WI38 (cell line): ENCODE results near the gene IL6R.

Experiments used
- H3K4me3 ChIP-seq: 2 replicates; pipeline ENCODE4 v1.5.1; 2011; ENCODE audit warnings: low read depth, mild to moderate bottlenecking, control low read depth, low read length
- CTCF ChIP-seq: IDR thresholded peaks from 2 replicates; pipeline ENCODE4 v1.5.1; 2012; ENCODE audit warnings: low read depth, mild to moderate bottlenecking, control low read depth, low read length

The IL6R gene

GRCh38 chr1:154407198-154408091 is 2.3 kb downstream of the IL6R start:
- no peak overlapping the region for H3K4me3 ChIP-seq
- no peak for TF ChIP-seq CTCF

DNA sequence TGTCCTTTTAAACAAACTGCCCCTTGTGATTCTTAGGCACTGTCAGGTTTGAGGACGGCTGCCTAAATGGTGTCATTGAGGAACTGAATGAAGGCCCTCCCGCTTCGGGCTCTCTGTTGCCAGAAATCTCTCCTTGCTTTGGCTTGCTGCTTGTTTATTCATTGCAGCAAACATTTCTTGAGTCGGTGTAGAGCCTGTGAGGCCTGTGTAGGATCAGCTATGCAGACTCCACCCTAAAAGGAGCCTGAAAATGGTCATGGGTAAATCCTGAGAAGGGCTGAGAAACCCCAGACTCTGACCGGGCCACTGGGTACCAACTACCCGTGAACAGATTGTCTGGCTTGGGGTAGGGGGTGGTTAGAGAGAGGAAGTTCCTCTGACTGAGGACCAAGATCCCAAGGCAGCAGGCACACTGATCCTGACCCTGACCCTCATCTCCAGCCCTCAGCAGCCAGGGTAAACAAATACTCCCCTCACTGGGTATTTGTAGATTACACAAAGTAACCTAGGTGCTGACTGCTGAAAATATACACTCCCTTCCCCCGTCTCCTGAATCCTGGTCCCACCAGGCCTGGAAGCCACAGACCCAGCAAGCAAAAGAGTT is 3.1 kb downstream of the IL6R start:
- no peak overlapping the region for H3K4me3 ChIP-seq
- TF ChIP-seq CTCF = no peak

- no peak for TF ChIP-seq CTCF
These were observed 5.2 kb downstream of the IL6R start for GRCh38 chr1:154410185-154410827.

DNA sequence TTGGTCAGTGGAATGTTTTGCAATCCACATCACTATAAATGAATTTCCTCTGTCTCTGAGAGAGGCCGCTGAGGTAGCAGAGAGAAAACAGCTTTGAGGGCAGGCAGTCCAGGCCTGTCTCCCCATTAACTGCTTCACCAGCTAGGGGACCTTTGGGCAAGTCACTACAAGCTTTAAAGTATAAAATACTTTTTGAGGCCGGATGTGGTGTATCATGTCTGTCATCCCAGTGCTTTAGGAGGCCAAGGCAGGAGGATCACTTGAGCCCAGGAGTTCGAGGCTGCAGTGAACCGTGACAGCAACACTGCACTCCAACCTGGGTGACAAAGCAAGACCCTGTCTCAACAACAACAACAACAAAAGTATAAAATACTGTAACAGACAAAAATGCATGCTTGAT is 6.4 kb downstream of the IL6R start:
- H3K4me3 ChIP-seq = no peak overlapping the region
- TF ChIP-seq CTCF = no peak

More at GRCh38 chr1:154410185-154410827, 5.2 kb downstream of the IL6R start:
- no peak overlapping the region for H3K4me3 ChIP-seq

DNA sequence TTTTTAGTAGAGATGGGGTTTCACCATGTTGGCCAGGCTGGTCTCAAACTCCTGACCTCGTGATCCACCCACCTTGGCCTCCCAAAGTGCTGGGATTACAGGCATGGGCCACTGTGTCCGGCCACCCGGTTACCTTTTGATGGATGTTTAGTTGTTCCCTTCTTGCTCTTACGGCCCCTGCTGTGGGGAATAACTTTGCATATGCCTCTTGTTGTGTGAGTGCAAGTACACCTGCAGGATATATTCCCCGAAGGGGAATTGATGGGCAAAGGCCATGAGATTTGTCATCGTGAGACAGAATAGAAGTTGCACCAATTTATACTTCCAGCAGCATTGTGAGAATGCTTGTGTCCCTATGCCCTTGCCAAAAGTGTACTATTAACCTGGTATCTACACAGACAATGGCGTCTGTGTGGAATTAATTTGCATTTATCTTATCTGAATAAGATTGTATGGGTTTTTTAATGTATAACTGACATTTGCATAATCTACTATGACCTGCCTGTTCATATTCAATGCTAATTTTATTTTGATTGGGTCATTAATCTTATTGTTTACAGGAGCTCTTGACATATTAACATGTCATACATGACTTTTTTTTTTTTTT is 8.1 kb downstream of the IL6R start:
- H3K4me3 ChIP-seq = no peak overlapping the region
- no peak for TF ChIP-seq CTCF

GRCh38 chr1:154414606-154415005 is 9.5 kb downstream of the IL6R start:
- no peak overlapping the region for H3K4me3 ChIP-seq
- TF ChIP-seq CTCF = no peak
